Hematopoietic multipotent progenitor cell treated with erythropoietin and hydrocortisone succinate and interleukin-3 and kit ligand, for 17 days (in vitro differentiated cells): ENCODE data around the gene MYO5C.

Experiments used
- DNase-seq: peaks from one replicate; pipeline ENCODE4 v3.0.0-alpha.2; 2015; ENCODE audit warnings: low spot score

The MYO5C gene

DNA sequence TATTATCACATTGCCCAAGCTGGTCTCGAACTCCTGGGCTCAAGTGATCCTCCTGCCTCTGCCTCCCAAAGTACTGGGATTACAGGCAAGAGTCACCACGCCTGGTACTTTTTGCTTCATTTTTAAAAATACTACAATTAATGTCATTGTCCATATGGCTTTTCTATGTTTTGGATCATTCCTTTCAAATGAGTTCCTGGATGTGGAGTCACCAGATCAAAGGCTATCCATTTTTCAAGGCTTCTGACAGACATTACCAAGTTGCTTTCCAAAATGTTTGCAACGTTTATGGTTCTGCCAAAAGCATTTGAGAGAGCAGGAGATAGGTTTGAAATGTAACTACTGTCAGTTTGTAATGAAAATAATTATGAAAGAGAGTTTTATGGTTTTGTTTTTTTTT lies 148.8 kb downstream of the MYO5C start:
- no peak for DNase-seq

DNA sequence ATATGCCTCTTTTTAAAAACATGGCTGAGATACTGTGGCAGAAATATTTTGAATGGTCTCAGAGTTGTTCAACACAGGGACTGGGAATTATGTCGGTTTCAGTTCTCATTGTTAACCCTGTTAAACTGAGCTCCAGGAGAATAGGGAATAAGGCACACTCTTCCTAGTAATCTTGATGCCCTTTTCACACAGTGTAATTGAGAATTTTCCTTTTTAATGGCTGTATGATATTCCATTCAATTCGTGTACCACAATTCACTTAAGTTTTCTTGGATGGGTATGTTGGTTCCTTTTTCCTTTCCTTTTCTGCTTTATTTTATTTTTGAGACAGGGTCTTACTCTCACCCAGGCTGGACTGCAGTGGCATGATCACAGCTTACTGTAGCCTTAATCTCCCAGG lies 149.3 kb downstream of the MYO5C start:
- DNase-seq = no peak

- DNase-seq = no peak
Measured at GRCh38 chr15:52144656-52145178, 150.9 kb downstream of the MYO5C start.

DNA sequence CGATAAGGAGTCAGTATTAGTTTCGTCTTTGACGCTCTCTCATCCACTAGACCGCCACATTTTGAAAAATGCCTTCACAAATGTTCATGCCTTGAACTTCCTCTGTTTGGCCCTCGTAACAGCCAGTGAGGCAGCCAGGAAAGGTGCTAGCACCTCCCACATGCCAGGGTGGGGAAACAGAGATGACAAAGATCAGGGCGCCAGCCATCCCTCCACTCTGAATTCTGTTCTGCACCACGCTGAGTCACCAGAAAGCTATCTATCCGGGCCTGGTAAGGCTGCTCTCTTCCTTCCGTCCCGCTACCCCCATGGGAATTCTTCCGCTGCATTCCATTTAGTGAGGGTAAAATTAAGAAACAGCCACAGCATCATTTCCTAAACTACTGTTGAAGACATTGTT lies 151.7 kb downstream of the MYO5C start:
- no peak for DNase-seq
